ENCODE data around the gene MYBL2.

GRCh38 chr20:43726811-43727338 lies 60.0 kb downstream of the MYBL2 start, which contains the start of gene GTSF1L:
- TF ChIP-seq POLR2AphosphoS5 (IDR thresholded peaks at IDR 0.05), result no peak
- no peak for TF ChIP-seq CTCF (IDR thresholded peaks at IDR 0.05)
- no peak for TF ChIP-seq POLR2A (IDR thresholded peaks at IDR 0.05)

All from gastroesophageal sphincter (tissue), 3 donors.